HG02943 (cell line): ENCODE data around the gene NAB1.

Source experiments
- ATAC-seq: cut with Tn5 transposase; IDR thresholded peaks from one replicate; pipeline ENCODE4 v1.9.1; 2021; ENCODE audit warnings: mild to moderate bottlenecking, low read depth, moderate library complexity; ENCODE audit not compliant: unreplicated experiment

The NAB1 gene

GRCh38 chr2:190668892-190669291, 20.0 kb downstream of the NAB1 start:
- ATAC-seq, result no peak

- no peak for ATAC-seq
Measured at GRCh38 chr2:190670182-190670946, 21.5 kb downstream of the NAB1 start.

DNA sequence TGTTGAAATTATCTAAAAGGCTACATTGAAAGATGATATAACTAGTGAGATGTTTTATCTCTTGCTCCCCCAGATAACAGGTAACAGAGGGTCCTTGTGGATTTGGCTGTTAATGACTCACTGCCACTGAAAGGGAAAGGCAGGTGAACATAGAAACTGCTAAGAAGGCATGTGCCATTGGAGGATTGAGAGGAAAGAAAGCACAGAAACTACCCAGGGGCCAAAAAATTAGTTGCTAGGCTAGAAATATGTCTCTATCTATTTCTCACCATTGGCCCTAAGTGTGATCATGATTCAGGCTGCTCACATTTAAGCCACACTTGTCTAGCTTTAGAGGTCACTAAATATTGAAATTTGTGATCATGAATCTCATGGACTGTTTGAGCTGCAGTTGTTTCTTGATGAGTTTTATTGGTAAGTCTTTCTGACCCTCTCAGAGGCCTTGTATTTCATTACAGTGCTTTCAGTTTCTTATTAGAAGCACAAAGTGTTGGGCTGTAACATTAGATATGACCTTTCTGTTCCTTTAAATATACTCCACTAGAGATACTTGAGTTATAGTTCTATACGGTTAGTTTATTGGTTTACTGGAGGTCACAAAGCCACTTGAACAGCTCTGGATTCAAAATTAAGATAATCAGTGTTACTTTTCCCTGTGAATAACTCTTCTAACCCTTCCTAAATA, 26.2 kb downstream of the NAB1 start:
- ATAC-seq, result peak; percentile 55

- ATAC-seq, result no peak
Measured at GRCh38 chr2:190677255-190677654, 28.4 kb downstream of the NAB1 start.

DNA sequence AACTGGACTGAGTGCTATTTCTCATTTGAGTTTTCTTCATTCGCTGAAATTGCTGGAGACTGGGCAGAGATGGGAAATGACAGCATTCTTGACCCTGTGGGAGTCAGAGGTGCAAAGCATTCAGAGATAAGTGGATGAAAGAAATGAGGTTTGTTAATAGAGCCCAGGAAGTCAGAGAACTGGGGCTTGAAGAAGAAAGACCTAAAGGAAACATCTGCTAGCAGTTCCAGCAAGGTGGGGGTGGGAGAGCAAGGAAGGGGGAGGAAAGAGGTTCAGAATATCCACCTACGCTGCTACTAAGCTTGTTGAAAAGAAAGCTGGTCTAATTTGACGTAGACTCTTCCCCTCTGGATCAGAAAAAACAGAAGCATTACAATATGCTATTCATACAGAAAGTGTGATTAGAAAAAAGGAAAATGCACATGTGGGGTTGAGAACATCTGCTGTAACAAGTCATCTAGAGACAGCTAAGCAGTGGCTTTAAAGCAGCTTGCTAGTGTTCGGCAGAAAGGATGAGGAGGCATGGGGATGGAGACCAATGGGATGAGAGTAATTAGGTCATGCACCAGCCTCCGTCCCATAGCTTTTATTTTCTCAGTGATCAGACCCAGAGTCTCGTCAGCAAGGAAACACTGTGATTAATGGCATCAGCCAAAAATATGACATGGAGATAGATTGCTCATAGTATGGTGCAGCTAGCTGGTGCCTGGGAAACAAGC, 29.7 kb downstream of the NAB1 start:
- peak; percentile 43 for ATAC-seq

GRCh38 chr2:190679391-190679790, 30.5 kb downstream of the NAB1 start:
- no peak for ATAC-seq

DNA sequence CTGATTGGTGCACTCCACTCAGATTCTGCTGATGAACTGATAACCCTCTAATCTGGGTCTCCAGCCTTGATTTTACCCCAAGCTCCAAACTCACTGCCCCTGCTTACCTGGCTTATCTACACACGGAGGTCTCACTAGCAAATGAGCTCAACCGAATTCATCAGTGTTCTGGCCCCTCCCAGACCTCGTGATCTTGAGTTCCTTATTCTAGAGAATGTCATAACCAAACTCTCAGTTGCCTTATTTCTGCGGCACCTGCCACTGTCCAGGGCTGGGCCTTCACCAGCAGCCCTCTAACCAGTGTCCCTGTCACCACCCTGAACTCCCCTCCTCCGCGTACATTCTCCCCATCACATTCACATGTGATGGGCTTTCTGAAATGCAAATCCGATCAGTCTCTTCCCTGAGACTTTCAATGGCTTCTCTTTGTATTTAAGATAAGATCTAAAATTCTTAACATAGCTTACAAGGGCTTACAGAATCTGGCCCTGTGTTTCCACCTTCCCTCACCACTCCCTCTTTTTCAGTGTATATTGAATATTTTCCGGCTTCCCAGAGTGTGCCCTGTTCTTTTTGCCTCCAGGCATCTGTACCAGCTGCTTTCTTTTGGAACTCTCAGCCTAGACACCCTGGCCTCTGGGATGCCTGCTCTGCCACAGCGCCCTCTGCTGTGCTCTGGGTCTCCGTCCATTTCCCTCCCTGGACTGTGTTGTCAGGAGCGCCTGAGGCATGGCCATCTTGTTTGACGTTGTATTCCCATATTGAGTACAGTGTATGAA, 31.1 kb downstream of the NAB1 start:
- peak; percentile 54 for ATAC-seq

GRCh38 chr2:190682168-190682567, 33.3 kb downstream of the NAB1 start:
- no peak for ATAC-seq

- no peak for ATAC-seq
Measured at GRCh38 chr2:190683802-190684201, 34.9 kb downstream of the NAB1 start.

DNA sequence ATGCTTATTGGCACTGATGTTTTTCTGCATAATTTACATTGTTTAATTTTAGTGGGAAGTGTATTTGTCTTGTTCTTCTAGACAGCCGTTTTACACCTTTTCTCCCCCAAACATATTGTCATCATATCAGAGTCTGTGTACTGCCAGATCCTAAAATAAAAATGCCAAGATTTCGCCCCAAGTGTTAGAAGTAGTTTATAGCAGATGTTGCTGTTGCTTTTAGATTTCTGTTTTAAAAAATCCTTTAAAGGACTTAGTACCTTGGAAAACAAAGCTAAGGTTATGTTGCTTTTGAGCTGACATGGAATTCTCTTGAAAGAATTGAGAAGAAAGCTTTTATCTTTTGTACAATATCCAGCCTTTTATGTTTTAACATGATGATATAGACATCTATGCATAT, 36.0 kb downstream of the NAB1 start:
- no peak for ATAC-seq

DNA sequence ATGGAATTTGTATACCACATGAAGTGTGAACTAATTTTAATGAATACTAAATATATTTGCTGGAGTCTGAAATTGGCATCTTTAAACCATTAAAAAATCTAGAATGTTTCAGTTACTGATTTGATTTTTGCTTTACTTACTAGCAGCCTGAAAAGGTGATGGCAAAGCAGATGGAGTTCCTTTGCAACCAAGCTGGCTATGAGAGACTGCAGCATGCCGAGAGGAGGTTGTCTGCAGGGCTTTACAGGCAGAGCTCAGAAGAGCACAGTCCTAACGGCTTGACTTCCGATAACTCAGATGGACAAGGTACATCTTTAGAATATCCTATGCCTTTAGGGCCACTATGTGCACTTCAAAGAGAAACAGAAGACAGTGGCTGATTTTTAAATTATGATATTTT, 36.5 kb downstream of the NAB1 start:
- no peak for ATAC-seq

- no peak for ATAC-seq
Measured at GRCh38 chr2:190693533-190694232, 44.8 kb downstream of the NAB1 start.

GRCh38 chr2:190694479-190694878, 45.6 kb downstream of the NAB1 start:
- no peak for ATAC-seq

GRCh38 chr2:190695739-190696138, 46.9 kb downstream of the NAB1 start:
- no peak for ATAC-seq

DNA sequence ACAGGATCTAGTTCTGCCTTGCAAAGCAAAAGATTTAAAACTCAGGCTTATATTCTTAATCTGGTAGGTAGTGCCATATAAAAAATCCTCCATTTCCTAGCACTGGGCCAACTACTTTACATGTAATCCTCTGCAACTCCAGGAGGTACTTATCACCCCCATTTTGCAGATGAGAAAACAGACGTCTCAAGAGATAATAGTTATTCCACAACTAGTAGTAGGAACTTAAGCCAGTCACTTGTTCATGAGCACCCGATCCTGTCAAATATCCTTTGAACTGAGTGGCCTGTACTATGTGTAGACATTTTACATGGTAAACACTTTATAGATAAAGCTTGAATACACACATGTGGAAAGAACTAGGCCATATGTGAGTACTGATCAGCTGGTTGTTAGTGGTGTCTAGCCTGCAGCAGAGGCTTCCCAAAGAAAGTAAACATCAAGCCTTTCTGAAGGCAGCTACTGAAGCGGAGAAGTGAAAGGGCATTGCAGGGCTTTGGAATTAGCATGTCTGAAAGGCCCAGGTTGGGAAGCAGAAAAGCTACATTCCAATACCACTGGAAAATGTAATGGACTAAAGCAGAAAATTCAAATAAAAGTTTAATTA, 48.0 kb downstream of the NAB1 start:
- ATAC-seq, result no peak

DNA sequence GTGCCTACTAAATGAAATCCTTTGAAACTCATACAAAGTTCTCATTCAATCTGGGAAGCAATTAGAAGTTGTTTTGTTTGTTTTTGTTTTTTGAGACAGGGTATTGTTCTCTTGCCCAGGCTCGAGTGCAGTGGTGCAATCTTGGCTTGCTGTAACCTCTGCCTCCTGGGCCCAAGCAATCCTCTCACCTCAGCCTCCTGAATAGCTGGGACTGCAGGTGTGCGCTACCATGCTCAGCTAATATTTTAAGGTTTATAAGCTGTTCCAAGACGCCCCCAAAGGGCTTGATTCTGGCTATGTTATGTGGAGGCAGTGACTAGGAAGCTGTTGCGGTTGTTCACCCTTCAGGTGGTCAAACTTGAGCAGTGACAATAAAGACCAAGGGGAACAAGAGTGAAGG, 48.5 kb downstream of the NAB1 start:
- no peak for ATAC-seq

DNA sequence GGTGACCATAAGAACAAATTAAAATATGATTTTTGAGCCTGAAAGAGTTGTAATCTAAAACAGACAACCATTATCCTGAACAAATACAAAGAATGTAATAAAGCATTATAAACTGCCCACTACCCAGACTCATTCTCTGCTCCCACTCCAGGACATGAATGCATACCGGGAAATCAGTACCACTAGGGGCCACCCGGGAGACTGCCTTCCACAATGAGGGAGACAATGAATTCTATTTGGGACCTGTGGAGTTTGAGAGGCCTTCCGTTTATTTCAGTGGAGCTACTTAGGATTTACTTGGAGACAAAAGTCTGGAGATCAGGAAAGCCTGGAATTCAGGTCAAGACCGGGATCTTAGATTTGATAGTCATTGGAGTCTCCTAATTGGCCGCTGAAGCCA, 50.0 kb downstream of the NAB1 start:
- no peak for ATAC-seq

GRCh38 chr2:190701586-190701985, 52.7 kb downstream of the NAB1 start:
- no peak for ATAC-seq

GRCh38 chr2:190705280-190705679, 56.4 kb downstream of the NAB1 start:
- ATAC-seq, result no peak

DNA sequence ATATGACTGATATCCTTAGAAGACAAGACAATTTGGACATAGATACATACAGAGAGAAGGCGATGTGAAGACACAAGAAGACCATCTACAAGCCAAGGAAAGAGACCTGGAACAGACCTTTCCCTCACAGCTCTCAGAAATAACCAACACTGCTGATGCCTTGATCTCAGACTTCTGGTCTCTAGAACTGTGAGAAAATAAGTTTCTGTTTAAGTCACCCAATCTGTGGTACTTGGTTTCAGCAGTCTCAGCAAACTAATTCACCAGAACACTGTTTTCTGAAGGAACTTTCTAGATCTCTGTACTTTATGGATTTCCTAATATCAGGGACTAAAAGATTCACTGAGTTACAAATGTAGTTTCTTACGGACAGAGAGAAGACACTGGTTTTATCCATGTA, 58.8 kb downstream of the NAB1 start:
- no peak for ATAC-seq
